Nephron (organoid): Measurements from ENCODE around the gene EXOC5.

Source experiments
- H3K27ac Mint-ChIP-seq, 3 experiments: 2 replicates each; pipeline ENCODE4 v1.8.0; 2020; ENCODE audit warnings: mixed read lengths in 3 of 3, mild to moderate bottlenecking in 2 of 3, moderate library complexity in 1 of 3
- H3K27me3 Mint-ChIP-seq: 2 replicates; pipeline ENCODE4 v1.8.0; 2021; ENCODE audit warnings: low read depth, mild to moderate bottlenecking, moderate library complexity, mixed read lengths
- H3K36me3 Mint-ChIP-seq: 2 replicates; pipeline ENCODE4 v1.8.0; 2020; ENCODE audit warnings: low read depth, mixed read lengths
- H3K4me1 Mint-ChIP-seq: 2 replicates; pipeline ENCODE4 v1.8.0; 2020; ENCODE audit warnings: mixed read lengths
- H3K4me3 Mint-ChIP-seq, 3 experiments: 2 replicates each; pipeline ENCODE4 v1.8.0; 2020; ENCODE audit warnings: mild to moderate bottlenecking in 3 of 3, mixed read lengths in 3 of 3, moderate library complexity in 2 of 3
- H3K9me3 Mint-ChIP-seq: 2 replicates; pipeline ENCODE4 v1.8.0; 2020; ENCODE audit warnings: mixed read lengths
- CTCF ChIP-seq, 3 experiments: fragments of 200-600 bp; sonication (generic); IDR thresholded peaks; one replicate each; pipeline ENCODE4 v1.5.0; 2021; ENCODE audit warnings: antibody characterized with exemption in 3 of 3; ENCODE audit not compliant: unreplicated experiment in 3 of 3

EXOC5 gene

DNA sequence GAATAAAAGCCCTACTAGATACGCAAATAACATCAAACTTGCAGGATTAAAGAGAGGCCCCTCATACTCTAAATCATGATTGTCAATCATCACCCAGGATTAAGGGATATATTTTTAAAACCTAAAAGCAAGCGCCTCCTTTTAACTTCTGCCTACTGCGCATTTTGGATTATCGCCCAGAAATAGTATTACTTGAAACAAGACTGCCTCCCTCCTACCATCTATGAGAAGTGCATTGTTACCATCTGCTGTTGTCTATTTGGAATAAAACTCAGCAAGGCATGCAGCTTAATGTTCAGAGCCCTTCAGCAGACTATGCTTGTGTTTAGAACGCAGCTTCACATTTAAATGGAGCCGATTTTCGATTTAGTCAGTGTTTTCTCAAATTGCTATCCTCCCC lies 79.6 kb downstream of the EXOC5 start:
- Mint-ChIP-seq H3K27me3 (peaks cover 14% of the 10 kb centered on the region), H3K27ac (no peak overlapping the region), H3K4me3 (no peak overlapping the region), H3K4me1 (peaks cover 4% of the 10 kb centered on the region), H3K9me3 (no peaks in the 10 kb centered on the region), H3K36me3 (no peaks in the 10 kb centered on the region)
- TF ChIP-seq CTCF (IDR thresholded peaks at IDR 0.05; ENCODE audit: unreplicated experiment in 3 of 3), result peak; percentile 20 to 32 (median 32)

DNA sequence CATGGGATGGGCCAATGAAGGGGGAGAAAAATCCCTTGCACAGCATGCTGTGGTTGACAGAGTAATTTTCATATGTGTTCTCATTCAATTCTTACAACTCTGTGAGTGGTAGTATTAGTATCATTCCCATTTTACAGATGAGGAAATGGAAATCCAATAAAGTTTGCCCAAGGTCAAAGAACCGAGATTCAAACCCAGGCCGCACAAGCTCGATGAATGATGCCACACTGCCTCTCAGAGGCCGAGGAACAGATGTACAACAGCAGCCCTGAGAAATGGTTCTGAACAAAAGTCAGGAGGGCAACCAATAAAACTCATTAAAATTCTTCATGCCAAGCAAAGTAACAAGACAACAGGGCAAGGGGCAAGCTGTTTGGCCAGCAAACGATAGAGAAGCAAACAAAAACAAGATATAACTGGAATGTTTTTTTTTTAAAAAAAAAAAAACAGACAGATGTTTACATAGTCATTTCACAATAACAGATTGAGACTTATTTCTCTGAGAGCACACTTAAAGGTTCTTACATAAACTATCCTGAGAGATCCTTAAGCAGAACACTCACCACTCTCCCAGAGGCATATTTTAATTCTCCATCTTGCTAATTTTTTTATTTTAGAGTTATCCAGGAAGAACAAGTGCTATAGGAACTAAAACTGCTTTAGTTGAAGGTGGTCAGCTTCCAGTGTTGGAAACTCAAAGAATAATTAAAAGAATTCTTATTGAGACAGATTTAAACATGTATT lies 85.8 kb downstream of the EXOC5 start:
- Mint-ChIP-seq H3K36me3 (no peaks in the 10 kb centered on the region), H3K4me3 (no peak overlapping the region), H3K27me3 (peaks cover 41% of the 10 kb centered on the region), H3K4me1 (no peaks in the 10 kb centered on the region), H3K9me3 (no peaks in the 10 kb centered on the region), H3K27ac (no peak overlapping the region)
- peak; percentile 26 to 52 (median 30) for TF ChIP-seq CTCF (IDR thresholded peaks at IDR 0.05; ENCODE audit: unreplicated experiment in 3 of 3)

- Mint-ChIP-seq H3K27me3 (peaks cover 29% of the 10 kb centered on the region), H3K27ac (no peak overlapping the region), H3K4me3 (no peak overlapping the region), H3K36me3 (no peaks in the 10 kb centered on the region), H3K4me1 (peaks cover 3% of the 10 kb centered on the region), H3K9me3 (no peaks in the 10 kb centered on the region)
- TF ChIP-seq CTCF (IDR thresholded peaks at IDR 0.05; ENCODE audit: unreplicated experiment in 3 of 3), result no peak
Observed at GRCh38 chr14:57179273-57179672, 89.4 kb downstream of the EXOC5 start.

DNA sequence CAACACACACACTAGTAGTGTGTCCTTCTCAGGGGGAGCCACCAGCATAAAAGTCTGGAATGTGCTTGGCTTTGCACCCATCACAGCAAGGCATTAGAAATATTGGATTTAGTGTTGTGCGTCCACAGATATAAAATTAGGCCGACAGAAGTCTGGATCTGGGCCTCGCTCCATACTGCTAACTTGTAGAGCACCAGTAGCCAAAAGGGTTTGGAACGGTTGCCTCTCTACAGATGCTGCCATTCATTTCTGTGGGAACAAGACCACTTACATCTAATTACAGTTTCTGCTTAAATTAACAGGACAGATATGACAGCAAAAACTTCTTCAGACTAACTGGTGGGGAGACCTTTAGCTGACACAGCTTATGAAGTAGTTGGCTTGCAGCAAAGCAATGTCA lies 94.2 kb downstream of the EXOC5 start:
- Mint-ChIP-seq H3K36me3 (no peaks in the 10 kb centered on the region), H3K4me1 (peaks cover 8% of the 10 kb centered on the region), H3K27ac (no peak overlapping the region), H3K27me3 (peaks cover 10% of the 10 kb centered on the region), H3K9me3 (no peaks in the 10 kb centered on the region), H3K4me3 (no peak overlapping the region)
- TF ChIP-seq CTCF (IDR thresholded peaks at IDR 0.05; ENCODE audit: unreplicated experiment in 3 of 3), result no peak

DNA sequence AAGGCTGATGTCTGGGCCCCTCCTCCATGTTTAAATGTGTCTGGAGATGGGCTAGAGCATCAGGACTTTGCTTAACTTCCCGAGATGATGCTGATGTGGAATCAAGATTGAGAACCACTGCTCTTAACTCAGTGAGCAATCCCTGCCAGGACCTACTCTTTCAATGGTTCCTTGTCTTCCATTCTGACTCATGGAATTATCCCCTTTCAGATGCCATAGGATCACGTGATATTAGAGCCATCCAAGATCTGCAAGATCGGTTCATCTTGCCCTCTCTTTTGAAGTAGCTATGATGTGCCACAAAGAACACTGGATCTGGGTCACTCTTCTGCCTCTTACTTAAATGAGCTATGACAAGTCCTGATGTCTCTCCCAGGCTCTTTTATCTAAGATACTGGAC lies 96.8 kb downstream of the EXOC5 start:
- Mint-ChIP-seq H3K27ac (no peak overlapping the region), H3K4me1 (peaks cover 8% of the 10 kb centered on the region), H3K4me3 (no peak overlapping the region), H3K27me3 (no peaks in the 10 kb centered on the region), H3K36me3 (no peaks in the 10 kb centered on the region), H3K9me3 (no peaks in the 10 kb centered on the region)
- no peak for TF ChIP-seq CTCF (IDR thresholded peaks at IDR 0.05; ENCODE audit: unreplicated experiment in 3 of 3)

DNA sequence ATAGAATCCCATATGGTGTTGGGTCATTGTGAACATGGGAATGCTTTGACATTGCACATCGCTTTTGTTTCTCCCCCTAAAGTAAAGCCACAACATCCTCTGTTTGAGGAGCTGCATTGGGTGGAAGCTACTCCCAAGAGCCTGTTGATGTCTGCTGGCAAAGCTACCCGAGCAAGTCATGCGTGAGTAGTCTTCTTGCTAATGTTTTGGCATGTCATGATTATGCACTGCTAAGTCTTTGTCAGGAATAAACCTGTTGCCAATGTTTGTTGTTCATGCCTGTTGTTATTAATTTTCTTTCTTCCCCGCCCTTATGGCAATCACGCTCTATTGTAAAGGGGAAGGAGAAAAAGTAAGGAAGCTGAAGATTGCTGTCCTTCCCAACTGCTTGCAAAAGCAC lies 97.3 kb downstream of the EXOC5 start:
- peaks cover 8% of the 10 kb centered on the region for H3K4me1 Mint-ChIP-seq
- no peak overlapping the region for H3K27ac Mint-ChIP-seq
- H3K27me3 Mint-ChIP-seq, result no peaks in the 10 kb centered on the region
- no peak for TF ChIP-seq CTCF (IDR thresholded peaks at IDR 0.05; ENCODE audit: unreplicated experiment in 3 of 3)
- H3K36me3 Mint-ChIP-seq, result no peaks in the 10 kb centered on the region
- H3K4me3 Mint-ChIP-seq, result no peak overlapping the region
- H3K9me3 Mint-ChIP-seq, result no peaks in the 10 kb centered on the region
